Mesendoderm (in vitro differentiated cells): ENCODE measurements around the gene YIPF2.
"Not testable (repeated sequence)": the region's sequence is repeated elsewhere in the genome, so short reads cannot be mapped to it uniquely, and the experiment has no call there.

Experiments
- DNase-seq: peaks from one replicate; pipeline ENCODE4 v3.0.0; 2013
- H2AK5ac ChIP-seq: 2 replicates; pipeline ENCODE4 v1.6.1; 2013; ENCODE audit warnings: low read length, inconsistent platforms
- H2BK120ac ChIP-seq: 2 replicates; pipeline ENCODE4 v1.6.1; 2013; ENCODE audit warnings: low read depth, mild to moderate bottlenecking, low read length, moderate library complexity, mixed read lengths
- H2BK15ac ChIP-seq: replicated peaks from 2 replicates; pipeline ENCODE4 v1.6.1; 2013; ENCODE audit warnings: low read depth, mild to moderate bottlenecking, moderate library complexity
- H2BK5ac ChIP-seq: 2 replicates; pipeline ENCODE4 v1.6.1; 2013; ENCODE audit warnings: low read length, inconsistent platforms
- H3K18ac ChIP-seq: 2 replicates; pipeline ENCODE4 v1.6.1; 2013; ENCODE audit warnings: mild to moderate bottlenecking, low read length, mixed read lengths
- H3K23ac ChIP-seq: one replicate; pipeline ENCODE4 v1.6.1; 2013; ENCODE audit warnings: low read length
- H3K27ac ChIP-seq: 2 replicates; pipeline ENCODE4 v1.5.1; 2013; ENCODE audit warnings: low read depth, mild to moderate bottlenecking, inconsistent platforms, low read length, moderate library complexity
- H3K27me3 ChIP-seq: 2 replicates; pipeline ENCODE4 v1.6.1; 2013; ENCODE audit warnings: low read length, control low read depth, mild to moderate bottlenecking, inconsistent platforms; ENCODE audit not compliant: insufficient read depth, poor library complexity
- H3K36me3 ChIP-seq: 2 replicates; pipeline ENCODE4 v1.6.1; 2013; ENCODE audit warnings: low read length, inconsistent platforms; ENCODE audit not compliant: control insufficient read depth, insufficient read depth
- H3K4ac ChIP-seq: one replicate; pipeline ENCODE4 v1.6.1; 2013; ENCODE audit warnings: low read depth, mild to moderate bottlenecking, low read length, moderate library complexity
- H3K4me1 ChIP-seq: 2 replicates; pipeline ENCODE4 v1.6.1; 2013; ENCODE audit warnings: low read depth, low read length, inconsistent platforms; ENCODE audit not compliant: control insufficient read depth
- H3K4me2 ChIP-seq: 2 replicates; pipeline ENCODE4 v1.6.1; 2013; ENCODE audit warnings: low read length
- H3K4me3 ChIP-seq: 2 replicates; pipeline ENCODE4 v1.5.1; 2013; ENCODE audit warnings: mild to moderate bottlenecking, low read length
- H3K56ac ChIP-seq: one replicate; pipeline ENCODE4 v1.6.1; 2013; ENCODE audit warnings: low read length
- H3K79me1 ChIP-seq: 2 replicates; pipeline ENCODE4 v1.6.1; 2013; ENCODE audit warnings: low read length, inconsistent platforms
- H3K79me2 ChIP-seq: 2 replicates; pipeline ENCODE4 v1.6.1; 2013; ENCODE audit warnings: mild to moderate bottlenecking, low read length; ENCODE audit not compliant: control insufficient read depth, insufficient read depth
- H3K9ac ChIP-seq: 2 replicates; pipeline ENCODE4 v1.6.1; 2013; ENCODE audit warnings: low read length, inconsistent platforms
- H4K5ac ChIP-seq: one replicate; pipeline ENCODE4 v1.6.1; 2013; ENCODE audit warnings: low read length
- H4K8ac ChIP-seq: one replicate; pipeline ENCODE4 v1.6.1; 2013; ENCODE audit warnings: low read depth, mild to moderate bottlenecking, control low read depth, low read length, moderate library complexity
- WGBS: extraction: QIAGEN DNeasy Blood & Tissue Kit; methylation state at CpG from one replicate; pipeline ENCODE4 v1.1.7; 2013; ENCODE audit warnings: low lambda C conversion rate, missing lambda C conversion rate; ENCODE audit not compliant: insufficient coverage; ENCODE audit errors: extremely low coverage; 5-methylcytosine and 5-hydroxymethylcytosine counted together

The YIPF2 gene

DNA sequence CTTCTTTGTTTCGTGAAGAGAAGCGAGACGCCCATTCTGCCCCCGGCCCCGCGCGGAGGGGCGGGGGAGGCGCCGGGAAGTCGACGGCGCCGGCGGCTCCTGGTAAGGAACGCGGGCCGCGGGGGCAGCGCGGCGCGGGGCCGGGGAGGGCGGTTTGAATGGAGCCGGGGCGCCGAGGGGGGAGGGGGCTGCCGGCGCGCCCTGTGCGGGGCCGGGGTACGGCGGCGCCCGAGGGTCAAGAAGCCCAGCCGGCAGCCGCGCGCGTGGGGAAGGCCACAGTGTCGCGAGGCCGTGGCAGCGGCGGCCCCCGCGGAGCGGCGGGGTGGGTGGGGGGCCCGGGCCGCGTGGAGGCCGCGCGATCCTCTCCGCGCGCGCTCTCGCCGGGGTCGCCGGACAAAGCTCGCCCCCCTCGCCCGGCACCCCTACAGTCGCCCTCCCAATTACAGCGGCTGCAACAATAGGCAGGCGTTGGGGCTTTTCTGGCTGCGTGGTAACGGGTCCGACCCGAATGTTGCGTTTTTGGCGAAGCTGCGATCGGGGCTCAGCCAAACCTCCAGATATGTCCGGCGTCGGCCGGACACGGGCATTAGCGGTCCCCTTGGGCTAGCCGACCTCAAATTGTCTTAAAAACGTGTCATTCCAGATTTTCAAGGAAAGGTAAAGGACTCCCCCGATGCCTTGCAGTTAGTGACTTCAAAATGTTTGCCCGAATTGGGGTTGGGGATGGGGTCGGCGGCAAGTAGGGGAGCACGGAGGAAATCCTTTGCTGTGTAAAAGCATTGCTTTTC is 32.8 kb upstream of the YIPF2 start:
- no peak overlapping the region for H2AK5ac ChIP-seq
- no peak overlapping the region for H2BK15ac ChIP-seq
- peak overlapping the region; percentile 27 for H3K4me2 ChIP-seq
- peak overlapping the region; percentile 98 for H3K23ac ChIP-seq
- peak overlapping the region; percentile 100 for H3K18ac ChIP-seq
- H3K27me3 ChIP-seq, result no peaks in the 10 kb centered on the region
- H3K79me2 ChIP-seq, result peaks cover 48% of the 10 kb centered on the region
- peak overlapping the region; percentile 95 for H3K27ac ChIP-seq
- peaks cover 6% of the 10 kb centered on the region for H3K79me1 ChIP-seq
- H4K8ac ChIP-seq, result peak overlapping the region; percentile 43
- H3K4ac ChIP-seq, result peak overlapping the region; percentile 93
- H3K9ac ChIP-seq, result peak overlapping the region; percentile 99
- H3K4me1 ChIP-seq, result no peaks in the 10 kb centered on the region
- peak overlapping the region; percentile 99 for H3K56ac ChIP-seq
- peak; percentile 52 for DNase-seq
- peak overlapping the region; percentile 99 for H3K4me3 ChIP-seq
- no CpG with 5 or more reads among the region's 92 CpGs for WGBS
- H3K36me3 ChIP-seq, result no peaks in the 10 kb centered on the region
- H2BK120ac ChIP-seq, result peak overlapping the region; percentile 73
- peak overlapping the region; percentile 56 for H4K5ac ChIP-seq
- H2BK5ac ChIP-seq, result peak overlapping the region; percentile 76

DNA sequence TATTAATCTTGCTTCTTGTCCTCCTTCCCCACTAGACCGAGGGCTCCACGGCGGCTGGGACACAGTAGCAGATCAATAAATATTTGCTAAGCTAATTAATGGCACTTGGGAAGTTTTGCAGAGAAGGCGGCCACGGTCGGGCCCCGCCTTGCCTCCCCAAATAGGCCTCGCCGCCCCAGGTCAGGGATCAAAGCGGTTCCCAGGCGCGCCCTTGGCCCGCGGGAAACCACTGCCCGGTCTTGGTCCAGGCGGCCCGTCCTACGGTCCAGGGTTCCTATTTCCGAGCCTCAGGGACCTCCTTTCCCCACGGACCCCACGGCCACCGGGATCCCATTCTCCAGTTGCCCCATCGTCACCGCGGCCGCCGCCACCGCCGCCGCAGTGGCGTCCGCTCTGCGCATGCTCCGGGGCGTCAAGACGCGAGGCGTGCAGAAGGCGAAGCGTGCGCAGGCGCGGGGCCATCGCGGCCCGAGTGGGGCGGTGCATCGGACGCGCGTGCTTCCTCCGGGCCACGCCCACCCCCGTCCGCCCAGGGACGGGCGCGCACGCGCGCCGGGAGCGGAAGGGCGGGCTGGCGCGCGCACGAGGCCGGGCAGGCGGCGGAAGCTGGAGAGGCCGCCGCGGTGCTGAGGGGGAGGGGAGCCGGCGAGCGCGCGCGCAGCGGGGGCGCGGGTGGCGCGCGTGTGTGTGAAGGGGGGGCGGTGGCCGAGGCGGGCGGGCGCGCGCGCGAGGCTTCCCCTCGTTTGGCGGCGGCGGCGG is 32.1 kb upstream of the YIPF2 start, which contains the start of gene SMARCA4:
Gene SMARCA4 (plus strand): TSS at position 717 of the 759 bp plus-strand sequence. CDS start 23,122 bp downstream, outside the sequence.
- Histone ChIP-seq H2AK5ac (peak within 1 kb of the TSS; percentile 45), H4K8ac (peak within 1 kb of the TSS; percentile 43), H3K79me2 (peaks cover 41% of the 10 kb centered on the region), H3K79me1 (peaks cover 5% of the 10 kb centered on the region), H3K23ac (peak within 1 kb of the TSS; percentile 98), H3K18ac (peak within 1 kb of the TSS; percentile 100), H4K5ac (peak within 1 kb of the TSS; percentile 95), H3K4me1 (no peaks in the 10 kb centered on the region), H3K27ac (peak within 1 kb of the TSS; percentile 95), H3K4me3 (peak within 1 kb of the TSS; percentile 99), H3K56ac (peak within 1 kb of the TSS; percentile 99), H3K36me3 (no peaks in the 10 kb centered on the region), H3K27me3 (no peaks in the 10 kb centered on the region), H2BK120ac (peak within 1 kb of the TSS; percentile 73), H2BK15ac (no peak within 1 kb of the TSS), H3K9ac (peak within 1 kb of the TSS; percentile 99), H3K4ac (peak within 1 kb of the TSS; percentile 93), H2BK5ac (peak within 1 kb of the TSS; percentile 76), H3K4me2 (peak within 1 kb of the TSS; percentile 68)
- no CpG with 5 or more reads among the region's 100 CpGs for WGBS
- peak; percentile 98 for DNase-seq

DNA sequence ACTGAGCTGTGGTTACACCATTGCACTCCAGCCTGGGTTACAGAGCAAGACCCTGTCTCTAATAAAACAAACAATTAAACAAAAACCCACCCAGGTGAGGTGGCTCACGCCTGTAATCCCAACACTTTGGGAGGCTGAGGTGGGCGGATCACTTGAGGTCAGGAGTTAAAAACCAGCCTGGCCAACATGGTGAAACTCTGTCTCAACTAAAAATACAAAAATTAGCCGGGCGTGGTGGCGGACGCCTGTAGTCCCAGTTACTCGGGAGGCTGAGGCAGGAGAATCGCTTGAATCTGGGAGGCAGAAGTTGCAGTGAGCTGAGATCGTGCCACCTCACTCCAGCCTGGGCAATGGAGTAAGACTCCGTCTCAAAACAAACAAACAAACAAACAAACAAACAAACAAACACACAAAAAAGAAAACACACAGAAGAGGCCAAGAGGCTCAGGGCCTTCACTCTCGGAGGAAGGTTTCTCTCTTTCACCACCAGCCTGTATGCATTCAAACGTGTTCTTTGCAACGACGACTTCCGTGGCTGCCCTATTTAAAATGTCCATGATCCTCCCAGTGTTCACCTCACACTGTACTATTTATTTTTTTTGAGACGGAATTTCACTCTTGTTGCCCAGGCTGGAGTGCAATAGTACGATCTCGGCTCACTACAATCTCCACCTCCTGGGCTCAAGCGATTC is 31.0 kb upstream of the YIPF2 start:
- WGBS, result no CpG with 5 or more reads among the region's 19 CpGs

DNA sequence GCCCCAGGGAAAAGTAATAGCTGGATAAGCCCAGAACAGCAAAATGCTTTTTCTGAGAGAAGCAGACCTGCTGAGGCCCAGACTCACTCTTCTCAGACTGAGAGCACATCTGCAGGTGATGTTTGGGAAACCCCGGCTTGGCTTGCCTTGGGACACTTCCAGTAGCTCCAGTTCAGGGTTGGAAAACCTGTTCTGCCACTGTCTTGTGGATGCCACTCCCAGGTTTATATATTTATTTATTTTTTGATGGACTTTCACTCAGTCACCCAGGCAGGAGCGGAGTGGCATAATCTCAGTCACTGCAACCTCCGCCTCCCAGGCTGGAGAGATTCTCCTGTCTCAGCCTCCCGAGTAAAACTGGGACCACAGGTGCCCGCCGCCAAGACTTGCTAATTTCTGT is 24.4 kb upstream of the YIPF2 start:
- H3K18ac ChIP-seq, result no peak overlapping the region
- no peak overlapping the region for H2BK15ac ChIP-seq
- H4K5ac ChIP-seq, result no peak overlapping the region
- no peak overlapping the region for H3K4ac ChIP-seq
- no peak overlapping the region for H3K27ac ChIP-seq
- WGBS, result no CpG with 5 or more reads among the region's 6 CpGs
- H3K4me1 ChIP-seq, result no peaks in the 10 kb centered on the region
- H3K27me3 ChIP-seq, result no peaks in the 10 kb centered on the region
- no peak overlapping the region for H2BK5ac ChIP-seq
- H2BK120ac ChIP-seq, result no peak overlapping the region
- no peak overlapping the region for H3K4me2 ChIP-seq
- no peak overlapping the region for H3K9ac ChIP-seq
- no peaks in the 10 kb centered on the region for H3K79me2 ChIP-seq
- no peak overlapping the region for H3K56ac ChIP-seq
- H3K4me3 ChIP-seq, result no peak overlapping the region
- no peak overlapping the region for H3K23ac ChIP-seq
- no peaks in the 10 kb centered on the region for H3K79me1 ChIP-seq
- no peak for DNase-seq
- no peaks in the 10 kb centered on the region for H3K36me3 ChIP-seq
- H2AK5ac ChIP-seq, result no peak overlapping the region
- no peak overlapping the region for H4K8ac ChIP-seq

More for the DNA sequence above, 31.0 kb upstream of the YIPF2 start:
- not testable (repeated sequence) for H3K79me1 ChIP-seq, H3K27me3 ChIP-seq, H3K56ac ChIP-seq, H3K4me3 ChIP-seq, H3K23ac ChIP-seq, H2BK5ac ChIP-seq, H4K8ac ChIP-seq, H3K18ac ChIP-seq, H2BK120ac ChIP-seq, H2AK5ac ChIP-seq, H3K27ac ChIP-seq, H3K9ac ChIP-seq, H2BK15ac ChIP-seq, H4K5ac ChIP-seq, DNase-seq, H3K4ac ChIP-seq, H3K4me1 ChIP-seq, H3K36me3 ChIP-seq, H3K4me2 ChIP-seq
- peaks cover 30% of the 10 kb centered on the region for H3K79me2 ChIP-seq

DNA sequence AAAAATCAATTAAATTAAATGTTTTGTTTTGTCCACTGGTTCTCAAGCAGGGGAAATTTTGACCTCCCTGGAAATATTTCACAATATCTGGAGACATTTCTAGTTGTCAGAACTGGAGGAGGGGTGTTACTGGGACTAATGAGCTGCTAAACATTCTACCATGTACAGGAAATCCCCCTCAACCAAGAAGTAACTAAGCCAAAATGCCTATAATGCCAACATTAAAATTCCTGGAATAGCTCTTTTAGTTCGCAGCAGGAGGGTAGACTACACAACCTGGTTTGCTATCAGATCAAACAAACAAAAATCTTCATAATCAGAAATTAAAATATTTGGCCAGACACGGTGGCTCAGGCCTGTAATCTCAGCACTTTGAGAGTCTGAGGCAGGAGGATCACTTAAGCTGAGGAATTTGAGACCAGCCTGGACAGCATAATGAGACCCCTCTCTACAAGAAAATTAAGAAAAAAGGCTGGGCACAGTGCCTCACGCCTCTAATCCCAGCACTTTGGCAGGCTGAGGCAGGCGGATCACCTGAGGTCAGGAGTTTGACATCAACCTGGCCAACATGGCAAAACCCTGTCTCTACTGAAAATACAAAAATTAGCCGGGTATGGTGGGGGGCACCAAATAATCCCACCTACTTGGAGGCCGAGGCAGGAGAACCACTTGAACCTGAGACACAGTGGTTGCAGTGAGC is 18.7 kb upstream of the YIPF2 start:
- H3K18ac ChIP-seq, result no peak overlapping the region
- no peak for DNase-seq
- H3K79me2 ChIP-seq, result no peaks in the 10 kb centered on the region
- H3K9ac ChIP-seq, result no peak overlapping the region
- no peaks in the 10 kb centered on the region for H3K4me1 ChIP-seq
- no peak overlapping the region for H4K8ac ChIP-seq
- H2AK5ac ChIP-seq, result no peak overlapping the region
- H3K56ac ChIP-seq, result no peak overlapping the region
- no peak overlapping the region for H2BK120ac ChIP-seq
- no peak overlapping the region for H2BK15ac ChIP-seq
- no peaks in the 10 kb centered on the region for H3K27me3 ChIP-seq
- no peak overlapping the region for H3K23ac ChIP-seq
- H3K27ac ChIP-seq, result no peak overlapping the region
- no peak overlapping the region for H4K5ac ChIP-seq
- no peak overlapping the region for H3K4me2 ChIP-seq
- H2BK5ac ChIP-seq, result no peak overlapping the region
- no peak overlapping the region for H3K4me3 ChIP-seq
- no peak overlapping the region for H3K4ac ChIP-seq
- H3K79me1 ChIP-seq, result no peaks in the 10 kb centered on the region
- H3K36me3 ChIP-seq, result no peaks in the 10 kb centered on the region
- WGBS, result no CpG with 5 or more reads among the region's 6 CpGs
